ENCODE results near the gene TIPIN.

DNA sequence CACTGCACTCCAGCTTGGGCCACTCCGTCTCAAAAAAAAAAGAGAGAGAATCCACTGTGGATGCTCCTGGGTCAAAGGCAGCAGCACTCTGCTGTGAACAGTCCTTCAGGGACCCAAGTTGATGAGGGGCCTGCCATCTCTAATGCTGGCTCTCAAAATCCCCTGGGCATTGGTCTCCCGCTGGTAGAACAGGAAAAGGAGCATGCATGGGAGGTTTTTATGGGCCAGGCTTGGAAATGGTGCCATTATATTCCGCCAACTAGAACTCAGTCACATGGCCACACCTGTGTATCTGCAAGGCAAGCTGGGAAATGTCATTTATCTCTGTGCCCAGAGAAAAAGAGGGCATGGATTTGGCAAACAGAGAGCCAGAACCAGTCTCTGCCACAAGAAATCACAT lies 66.5 kb downstream of the TIPIN start:
- no peak for TF ChIP-seq POLR2A (IDR thresholded peaks at IDR 0.05)
- TF ChIP-seq, protein P1, sequence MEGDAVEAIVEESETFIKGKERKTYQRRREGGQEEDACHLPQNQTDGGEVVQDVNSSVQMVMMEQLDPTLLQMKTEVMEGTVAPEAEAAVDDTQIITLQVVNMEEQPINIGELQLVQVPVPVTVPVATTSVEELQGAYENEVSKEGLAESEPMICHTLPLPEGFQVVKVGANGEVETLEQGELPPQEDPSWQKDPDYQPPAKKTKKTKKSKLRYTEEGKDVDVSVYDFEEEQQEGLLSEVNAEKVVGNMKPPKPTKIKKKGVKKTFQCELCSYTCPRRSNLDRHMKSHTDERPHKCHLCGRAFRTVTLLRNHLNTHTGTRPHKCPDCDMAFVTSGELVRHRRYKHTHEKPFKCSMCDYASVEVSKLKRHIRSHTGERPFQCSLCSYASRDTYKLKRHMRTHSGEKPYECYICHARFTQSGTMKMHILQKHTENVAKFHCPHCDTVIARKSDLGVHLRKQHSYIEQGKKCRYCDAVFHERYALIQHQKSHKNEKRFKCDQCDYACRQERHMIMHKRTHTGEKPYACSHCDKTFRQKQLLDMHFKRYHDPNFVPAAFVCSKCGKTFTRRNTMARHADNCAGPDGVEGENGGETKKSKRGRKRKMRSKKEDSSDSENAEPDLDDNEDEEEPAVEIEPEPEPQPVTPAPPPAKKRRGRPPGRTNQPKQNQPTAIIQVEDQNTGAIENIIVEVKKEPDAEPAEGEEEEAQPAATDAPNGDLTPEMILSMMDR (IDR thresholded peaks at IDR 0.05), result no peak
